Mucosa of descending colon (tissue), 3 donors: ENCODE measurements around the gene RSPH9. TPM values are rescaled to one million over a fixed set of nuclear protein-coding genes. Genes with fewer than 3 reads are reported as not detected.

Experiments
- ATAC-seq: fragments of 200-7000 bp; cut with Tn5 transposase; one replicate; pipeline ENCODE4 v1.9.1; 2020; ENCODE audit warnings: mild to moderate bottlenecking, moderate library complexity
- DNase-seq, 3 donors: peaks; one replicate each; pipeline ENCODE4 v3.0.0-alpha.2; 2020
- H3K36me3 ChIP-seq: fragments of 200-600 bp; one replicate; pipeline ENCODE4 v1.8.0; 2021; ENCODE audit warnings: low read depth, mild to moderate bottlenecking
- H3K4me1 ChIP-seq: fragments of 200-600 bp; one replicate; pipeline ENCODE4 v1.8.0; 2021; ENCODE audit warnings: low read depth, mild to moderate bottlenecking
- H3K4me3 ChIP-seq: fragments of 200-600 bp; one replicate; pipeline ENCODE4 v1.8.0; 2021; ENCODE audit warnings: mild to moderate bottlenecking
- H3K9me3 ChIP-seq: fragments of 200-600 bp; one replicate; pipeline ENCODE4 v1.8.0; 2021; ENCODE audit warnings: mild to moderate bottlenecking
- CTCF ChIP-seq: fragments of 200-600 bp; IDR thresholded peaks from one replicate; pipeline ENCODE4 v1.8.0; 2022; ENCODE audit warnings: antibody characterized with exemption, mild to moderate bottlenecking
- intact Hi-C, 2 donors: fragments of 100-400 bp; cut with DNase I in 1 of 2; cut with micrococcal nuclease in 1 of 2; formaldehyde crosslinking; loops; one replicate each; pipeline versions ENCODE4 v1.11.0 to v1.11.1; 2022; cut with DNase I, micrococcal nuclease
- total RNA-seq, 3 donors: library from RNA; stranded (reverse); fragmentation: NEBNext Ultra II Directional in 2 of 3; extraction: Animal tissue kit (Norgen Biotek cat#: 25700) in 2 of 3; gene quantifications; one replicate each; pipeline versions ENCODE4 v1.2.1 to v1.2.4, GENCODE V29; 2021 to 2023
- donor health status: DM: no; HTN: no; CAD: no; lungs with moderate emphysema.
- donor health status: DM: no; HTN: no; CAD: no.
- donor health status: DM: no; HTN: yes; CAD: no.

Gene RSPH9
- total RNA-seq, 3 donors from 2014 or later, result 0.12 TPM; not detected in 2

- H3K4me3 ChIP-seq, result no peak overlapping the region
- no peaks in the 10 kb centered on the region for H3K9me3 ChIP-seq
- ATAC-seq, result no peak
- no peak for TF ChIP-seq CTCF
- no peaks in the 10 kb centered on the region for H3K4me1 ChIP-seq
- intact Hi-C loops, result loop anchor here in 1 of 2 donors (10.0 kb wide), 1 partner anchor 64 kb away; no protein-coding TSS in a partner anchor
- no peak for DNase-seq
- no peaks in the 10 kb centered on the region for H3K36me3 ChIP-seq
Observed at GRCh38 chr6:43608807-43609206, 36.0 kb upstream of the RSPH9 start.

- TF ChIP-seq CTCF, result no peak
- Histone ChIP-seq H3K9me3 (no peaks in the 10 kb centered on the region), H3K36me3 (no peaks in the 10 kb centered on the region), H3K4me1 (no peaks in the 10 kb centered on the region), H3K4me3 (no peak overlapping the region)
- no peak for DNase-seq
- no peak for ATAC-seq
- intact Hi-C loops, result loop anchor here in 1 of 2 donors (10.0 kb wide), 1 partner anchor 65 kb away; no protein-coding TSS in a partner anchor
Observed at GRCh38 chr6:43609402-43609801, 35.4 kb upstream of the RSPH9 start.

- TF ChIP-seq CTCF, result no peak
- no peaks in the 10 kb centered on the region for H3K9me3 ChIP-seq
- ATAC-seq (no peak), DNase-seq (no peak)
- H3K4me1 ChIP-seq, result no peaks in the 10 kb centered on the region
- intact Hi-C loops, result no loop called here
- H3K36me3 ChIP-seq, result no peaks in the 10 kb centered on the region
- no peak overlapping the region for H3K4me3 ChIP-seq
Observed at GRCh38 chr6:43610431-43610830, 34.4 kb upstream of the RSPH9 start.

- Histone ChIP-seq H3K4me3 (no peak overlapping the region), H3K36me3 (no peaks in the 10 kb centered on the region), H3K9me3 (no peaks in the 10 kb centered on the region), H3K4me1 (no peaks in the 10 kb centered on the region)
- DNase-seq (no peak), ATAC-seq (no peak)
- intact Hi-C loops, result no loop called here
- TF ChIP-seq CTCF, result no peak
Observed at GRCh38 chr6:43613721-43614395, 31.0 kb upstream of the RSPH9 start.

GRCh38 chr6:43614396-43614730 is 30.5 kb upstream of the RSPH9 start:
- DNase-seq (no peak), ATAC-seq (no peak)
- no peak for TF ChIP-seq CTCF
- no peaks in the 10 kb centered on the region for H3K4me1 ChIP-seq
- no peaks in the 10 kb centered on the region for H3K36me3 ChIP-seq
- intact Hi-C loops, result no loop called here
- H3K9me3 ChIP-seq, result no peaks in the 10 kb centered on the region
- no peak overlapping the region for H3K4me3 ChIP-seq
